Endothelial cell of umbilical vein (primary cell): ENCODE results near the gene RARRES1. TPM values are rescaled to one million over a fixed set of nuclear protein-coding genes. Genes with fewer than 3 reads are reported as not detected.

ENCODE experiments used
- BruUV-seq: library from RNA; stranded (reverse); fragments of 400-500 nt; replicated peaks from 2 replicates; lab custom pipeline; 2021; lab: Mats Ljungman, UMichigan
- CTCF ChIA-PET: fragments of 300-600, 350-600 bp; sonication (Branson Sonifier 250); formaldehyde crosslinking; loops from one replicate; lab custom pipeline; 2021; ENCODE audit warnings: antibody characterized with exemption, inconsistent platforms; lab: Charles Lee
- POLR2A ChIA-PET: fragments of 300-600, 350-600 bp; sonication (Branson Sonifier 250); formaldehyde crosslinking; loops from one replicate; lab custom pipeline; 2021; ENCODE audit warnings: antibody characterized with exemption, inconsistent platforms; lab: Charles Lee
- DNase-seq: peaks from one replicate; pipeline ENCODE4 v3.0.0-alpha.2; 2011; ENCODE audit warnings: low read depth, low spot score
- FAIRE-seq: peaks from 2 replicates; lab custom pipeline; 2011; peaks lifted over from hg19 to GRCh38; lab: Jason Lieb, UNC
- H2AFZ ChIP-seq: 2 replicates; pipeline ENCODE4 v1.6.0; 2012; ENCODE audit warnings: low read depth, low read length, control low read depth, inconsistent platforms
- H3K27ac ChIP-seq: 2 replicates; pipeline ENCODE4 v1.5.1; 2011; ENCODE audit warnings: low read depth, mild to moderate bottlenecking, control low read depth, low read length, moderate library complexity; ENCODE audit not compliant: insufficient read depth
- H3K27me3 ChIP-seq, 2 experiments: 2 replicates each; pipeline versions ENCODE4 v1.6.0 to v1.6.1; 2011; ENCODE audit warnings: low read length in 2 of 2, mixed read lengths in 1 of 2; ENCODE audit not compliant: control insufficient read depth in 2 of 2, insufficient read depth in 2 of 2
- H3K36me3 ChIP-seq, 2 experiments: 2 replicates in 1 of 2; 3 replicates in 1 of 2; pipeline ENCODE4 v1.5.1; 2011; ENCODE audit warnings: low read length in 2 of 2, mild to moderate bottlenecking in 1 of 2, moderate library complexity in 1 of 2; ENCODE audit not compliant: control insufficient read depth in 2 of 2, insufficient read depth in 2 of 2; ENCODE audit errors: extremely low read depth in 1 of 2
- H3K4me1 ChIP-seq: 3 replicates; pipeline ENCODE4 v1.5.1; 2011; ENCODE audit warnings: mild to moderate bottlenecking, low read length; ENCODE audit not compliant: control insufficient read depth, insufficient read depth; ENCODE audit errors: extremely low read depth
- H3K4me2 ChIP-seq: 2 replicates; pipeline ENCODE4 v1.6.1; 2011; ENCODE audit warnings: low read length, control low read depth, mixed read lengths; ENCODE audit not compliant: insufficient read depth
- H3K4me3 ChIP-seq, 3 experiments: fragments of 200-600 bp in 1 of 3; sonication (generic), shearing (Covaris generic) in 1 of 3; replicated peaks in 1 of 3; 2 replicates each; pipeline ENCODE4 v1.5.1; 2011 to 2016; ENCODE audit warnings: control low read depth in 3 of 3, low read length in 3 of 3, mild to moderate bottlenecking in 2 of 3, inconsistent platforms in 1 of 3, low read depth in 1 of 3, moderate library complexity in 1 of 3; ENCODE audit not compliant: insufficient read depth in 1 of 3
- H3K79me2 ChIP-seq: 2 replicates; pipeline ENCODE4 v1.6.0; 2012; ENCODE audit warnings: low read length, inconsistent platforms; ENCODE audit not compliant: control insufficient read depth, insufficient read depth
- H3K9ac ChIP-seq: replicated peaks from 2 replicates; pipeline ENCODE3; 2011; ENCODE audit warnings: low read length, control low read depth; ENCODE audit not compliant: insufficient read depth; ENCODE audit errors: extremely low read depth
- H3K9me1 ChIP-seq: replicated peaks from 3 replicates; pipeline ENCODE4 v1.6.0; 2011; ENCODE audit warnings: mild to moderate bottlenecking, low read length; ENCODE audit not compliant: control insufficient read depth, insufficient read depth; ENCODE audit errors: extremely low read depth
- H3K9me3 ChIP-seq: replicated peaks from 2 replicates; pipeline ENCODE4 v1.5.1; 2012; ENCODE audit warnings: low read length, inconsistent platforms; ENCODE audit not compliant: control insufficient read depth, insufficient read depth
- H4K20me1 ChIP-seq: replicated peaks from 2 replicates; pipeline ENCODE3; 2011; ENCODE audit warnings: mild to moderate bottlenecking, low read length; ENCODE audit not compliant: control insufficient read depth, insufficient read depth; ENCODE audit errors: extremely low read depth
- EZH2 ChIP-seq: IDR thresholded peaks from 2 replicates; pipeline ENCODE4 v1.6.1; 2012; ENCODE audit warnings: borderline replicate concordance, low read depth, mild to moderate bottlenecking, moderate library complexity, low read length, inconsistent platforms; ENCODE audit not compliant: severe bottlenecking
- FOS ChIP-seq: IDR thresholded peaks from 2 replicates; pipeline ENCODE4 v1.6.1; 2011; ENCODE audit warnings: mild to moderate bottlenecking, low read length, moderate library complexity, borderline replicate concordance; ENCODE audit not compliant: insufficient read depth
- GATA2 ChIP-seq: IDR thresholded peaks from 2 replicates; pipeline ENCODE4 v1.7.0; 2011; ENCODE audit warnings: low read depth, mild to moderate bottlenecking, moderate library complexity, mixed read lengths, low read length; ENCODE audit not compliant: insufficient read length, insufficient read depth
- JUN ChIP-seq: IDR thresholded peaks from 2 replicates; pipeline ENCODE4 v1.6.1; 2011; ENCODE audit warnings: borderline replicate concordance, low read depth; ENCODE audit not compliant: insufficient read length, insufficient read depth
- MYC ChIP-seq: IDR thresholded peaks from one replicate; pipeline ENCODE4 v1.6.1; 2011; ENCODE audit warnings: mild to moderate bottlenecking, low read depth, low read length
- POLR2A ChIP-seq: IDR thresholded peaks from 2 replicates; pipeline ENCODE4 v1.6.1; 2012; ENCODE audit warnings: low read depth, mild to moderate bottlenecking, control low read depth, low read length
- POLR2AphosphoS5 ChIP-seq: IDR thresholded peaks from 2 replicates; pipeline ENCODE4 v1.6.1; 2012; ENCODE audit warnings: low read depth, mild to moderate bottlenecking, control low read depth, low read length, moderate library complexity; ENCODE audit not compliant: insufficient read depth
- dilution Hi-C: fragments of 300-500 bp; cut with MboI; formaldehyde crosslinking; loops from one replicate; pipeline ENCODE4 v1.15.0; 2019; ENCODE audit warnings: low sequenced_read_pairs; ENCODE audit not compliant: extremely low pct_ligation_motif_present
- intact Hi-C: fragments of 100-400 bp; cut with micrococcal nuclease; formaldehyde crosslinking; loops from one replicate; pipeline ENCODE4 v1.10.0; 2022
- polyA plus RNA-seq, 4 experiments: library from polyadenylated mRNA; depleted of rRNA in 3 of 4; stranded (reverse) in 3 of 4; unstranded in 1 of 4; fragments of >200 nt; gene quantifications; 2 replicates each; pipeline versions ENCODE4 v1.2.1 to v1.2.3, GENCODE V29; 2011 to 2012; ENCODE audit warnings: missing spikeins in 1 of 4
- total RNA-seq: library from RNA; stranded (reverse); gene quantifications from 2 replicates; pipeline ENCODE4 v1.2.3, GENCODE V29; 2021
- TF ChIP-seq, protein P1 (sequence below), 2 donors: IDR thresholded peaks; 1 replicate in 1 of 2; 2 replicates in 1 of 2; pipeline ENCODE4 v1.5.1; 2011; ENCODE audit warnings: low read length in 2 of 2, mild to moderate bottlenecking in 2 of 2, moderate library complexity in 2 of 2, control low read depth in 1 of 2, inconsistent platforms in 1 of 2, low read depth in 1 of 2; ENCODE audit not compliant: insufficient read depth in 1 of 2; ENCODE audit errors: extremely low read depth in 1 of 2
- TF ChIP-seq, protein P2 (sequence below): IDR thresholded peaks from 2 replicates; pipeline ENCODE4 v1.6.1; 2011; ENCODE audit not compliant: insufficient read depth, insufficient read length

RARRES1 gene
- total and polyA plus RNA-seq, 2 donors (not counting 3 experiments of a cell fraction or from before 2014, with no cell fraction given), result 0.98 to 1.5 TPM

DNA sequence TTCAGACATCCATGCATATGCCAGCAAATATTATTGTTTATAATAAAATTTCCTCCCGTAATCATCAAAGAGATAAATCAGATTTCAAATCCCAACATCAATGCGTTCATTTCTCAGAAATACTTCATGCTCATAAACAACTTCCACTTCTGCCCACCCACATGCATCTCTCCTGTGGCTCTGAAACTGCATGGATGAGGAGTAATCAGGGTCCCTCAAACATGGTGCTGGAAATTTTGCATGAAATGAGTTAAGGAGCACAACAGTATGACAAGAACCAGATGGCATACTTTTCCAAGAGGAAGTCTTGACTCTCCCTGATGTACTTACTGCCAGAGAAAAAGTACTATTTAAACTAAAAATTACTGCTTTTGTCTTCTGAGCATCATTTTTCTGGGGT is 42.7 kb upstream of the RARRES1 start:
- POLR2A ChIA-PET, result no interaction called here
- Histone ChIP-seq H3K27me3 (no peaks in the 10 kb centered on the region), H3K9me3 (no peaks in the 10 kb centered on the region), H3K4me2 (no peak overlapping the region), H3K79me2 (no peaks in the 10 kb centered on the region), H3K4me3 (no peak overlapping the region), H3K4me1 (peaks cover under 1% of the 10 kb centered on the region), H3K9ac (no peak overlapping the region), H4K20me1 (no peaks in the 10 kb centered on the region), H2AFZ (no peak overlapping the region), H3K36me3 (no peaks in the 10 kb centered on the region), H3K27ac (no peak overlapping the region), H3K9me1 (no peaks in the 10 kb centered on the region)
- no peak for FAIRE-seq
- no TSS peak for BruUV-seq
- dilution Hi-C loops (no loop called here), intact Hi-C loops (no loop called here)
- DNase-seq, result no peak
- TF ChIP-seq JUN, result no peak
- TF ChIP-seq GATA2, result no peak
- no peak for TF ChIP-seq POLR2AphosphoS5
- no peak for TF ChIP-seq MYC
- TF ChIP-seq EZH2, result no peak
- CTCF ChIA-PET, result no interaction called here

DNA sequence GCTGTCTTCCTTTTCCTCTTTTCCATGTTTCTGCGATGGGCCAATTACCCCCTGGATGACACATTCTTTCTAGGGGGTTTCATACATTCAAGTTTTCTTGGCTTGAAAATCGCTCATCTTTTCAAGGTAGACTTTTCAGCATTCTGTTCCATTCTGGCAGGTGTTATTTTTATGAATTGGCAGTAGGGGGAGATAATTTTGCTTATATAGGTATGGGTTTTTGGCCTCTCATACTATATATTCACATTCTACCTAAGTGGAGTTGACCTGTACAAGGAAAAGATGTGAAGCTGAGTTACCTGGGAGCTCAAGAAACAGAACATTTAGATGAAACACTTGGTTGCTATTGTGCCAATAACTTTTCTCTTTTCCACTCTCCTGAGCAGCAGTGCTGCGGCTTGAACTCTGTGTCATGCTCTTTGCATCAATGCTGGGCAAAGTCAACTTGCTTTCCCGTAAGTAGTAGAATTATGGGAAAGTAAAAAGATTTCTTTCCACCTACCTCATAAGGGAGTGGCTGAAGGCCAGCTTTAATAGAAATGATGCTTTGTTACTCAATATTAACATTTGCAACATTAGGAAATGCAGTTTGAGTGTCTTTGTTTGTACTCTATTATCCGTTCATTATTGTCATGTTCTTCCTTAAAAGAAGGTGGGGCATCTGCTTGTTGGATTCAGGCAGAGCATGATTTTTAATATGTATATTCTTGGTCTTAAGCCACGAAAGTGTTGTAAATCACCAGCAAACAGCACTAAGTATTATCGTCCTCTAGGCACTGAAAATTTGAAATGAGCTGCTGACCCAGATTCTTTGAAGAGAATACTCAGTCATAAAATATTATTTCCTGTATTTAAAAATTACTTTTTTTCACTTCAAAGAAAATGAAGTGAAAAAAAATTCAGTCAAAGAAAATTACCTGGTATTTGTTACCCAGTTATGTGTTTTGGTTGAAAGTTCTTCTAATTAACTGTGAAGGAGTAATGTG is 41.9 kb upstream of the RARRES1 start:
- no peak overlapping the region for H3K27ac ChIP-seq
- DNase-seq (no peak), FAIRE-seq (no peak)
- H3K27me3 ChIP-seq, result no peaks in the 10 kb centered on the region
- ChIA-PET CTCF (interaction anchor here (0.9 to 1.6 kb wide), 3 partner anchors 20 to 114 kb away, joined by 3 read pairs; no protein-coding TSS in a partner anchor), POLR2A (no interaction called here)
- no peak overlapping the region for H3K4me3 ChIP-seq
- TF ChIP-seq FOS (no peak), EZH2 (no peak), POLR2AphosphoS5 (no peak), POLR2A (no peak), MYC (no peak), JUN (no peak), GATA2 (no peak)
- TF ChIP-seq, protein P1, sequence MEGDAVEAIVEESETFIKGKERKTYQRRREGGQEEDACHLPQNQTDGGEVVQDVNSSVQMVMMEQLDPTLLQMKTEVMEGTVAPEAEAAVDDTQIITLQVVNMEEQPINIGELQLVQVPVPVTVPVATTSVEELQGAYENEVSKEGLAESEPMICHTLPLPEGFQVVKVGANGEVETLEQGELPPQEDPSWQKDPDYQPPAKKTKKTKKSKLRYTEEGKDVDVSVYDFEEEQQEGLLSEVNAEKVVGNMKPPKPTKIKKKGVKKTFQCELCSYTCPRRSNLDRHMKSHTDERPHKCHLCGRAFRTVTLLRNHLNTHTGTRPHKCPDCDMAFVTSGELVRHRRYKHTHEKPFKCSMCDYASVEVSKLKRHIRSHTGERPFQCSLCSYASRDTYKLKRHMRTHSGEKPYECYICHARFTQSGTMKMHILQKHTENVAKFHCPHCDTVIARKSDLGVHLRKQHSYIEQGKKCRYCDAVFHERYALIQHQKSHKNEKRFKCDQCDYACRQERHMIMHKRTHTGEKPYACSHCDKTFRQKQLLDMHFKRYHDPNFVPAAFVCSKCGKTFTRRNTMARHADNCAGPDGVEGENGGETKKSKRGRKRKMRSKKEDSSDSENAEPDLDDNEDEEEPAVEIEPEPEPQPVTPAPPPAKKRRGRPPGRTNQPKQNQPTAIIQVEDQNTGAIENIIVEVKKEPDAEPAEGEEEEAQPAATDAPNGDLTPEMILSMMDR (IDR thresholded peaks at IDR 0.05; ENCODE audit: extremely low read depth in 1 of 2, insufficient read depth in 1 of 2, low read depth in 1 of 2, low read length in 2 of 2), result no peak
- TF ChIP-seq, protein P2, sequence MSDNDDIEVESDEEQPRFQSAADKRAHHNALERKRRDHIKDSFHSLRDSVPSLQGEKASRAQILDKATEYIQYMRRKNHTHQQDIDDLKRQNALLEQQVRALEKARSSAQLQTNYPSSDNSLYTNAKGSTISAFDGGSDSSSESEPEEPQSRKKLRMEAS, result no peak
- H3K9me3 ChIP-seq, result no peaks in the 10 kb centered on the region
- H2AFZ ChIP-seq, result no peak overlapping the region
- no peaks in the 10 kb centered on the region for H3K36me3 ChIP-seq
- dilution Hi-C loops (no loop called here), intact Hi-C loops (no loop called here)
- H3K9ac ChIP-seq, result no peak overlapping the region
- peaks cover 8% of the 10 kb centered on the region for H3K4me1 ChIP-seq
- no peaks in the 10 kb centered on the region for H4K20me1 ChIP-seq
- BruUV-seq, result no TSS peak
- no peaks in the 10 kb centered on the region for H3K79me2 ChIP-seq
- no peak overlapping the region for H3K4me2 ChIP-seq
- no peaks in the 10 kb centered on the region for H3K9me1 ChIP-seq
